NCI-H2196 treated with DMSO at 0.1 percent for 48 hours (cell line): Measurements from ENCODE around the gene PEAR1.
A peak's percentile ranks its signal among the peaks of the same experiment; 100 is the strongest.

Experiments
- DNase-seq: peaks from one replicate; lab custom pipeline; 2025; ENCODE audit not compliant: unreplicated experiment; lab: John Stamatoyannopoulos, UW

PEAR1 gene, protein sequence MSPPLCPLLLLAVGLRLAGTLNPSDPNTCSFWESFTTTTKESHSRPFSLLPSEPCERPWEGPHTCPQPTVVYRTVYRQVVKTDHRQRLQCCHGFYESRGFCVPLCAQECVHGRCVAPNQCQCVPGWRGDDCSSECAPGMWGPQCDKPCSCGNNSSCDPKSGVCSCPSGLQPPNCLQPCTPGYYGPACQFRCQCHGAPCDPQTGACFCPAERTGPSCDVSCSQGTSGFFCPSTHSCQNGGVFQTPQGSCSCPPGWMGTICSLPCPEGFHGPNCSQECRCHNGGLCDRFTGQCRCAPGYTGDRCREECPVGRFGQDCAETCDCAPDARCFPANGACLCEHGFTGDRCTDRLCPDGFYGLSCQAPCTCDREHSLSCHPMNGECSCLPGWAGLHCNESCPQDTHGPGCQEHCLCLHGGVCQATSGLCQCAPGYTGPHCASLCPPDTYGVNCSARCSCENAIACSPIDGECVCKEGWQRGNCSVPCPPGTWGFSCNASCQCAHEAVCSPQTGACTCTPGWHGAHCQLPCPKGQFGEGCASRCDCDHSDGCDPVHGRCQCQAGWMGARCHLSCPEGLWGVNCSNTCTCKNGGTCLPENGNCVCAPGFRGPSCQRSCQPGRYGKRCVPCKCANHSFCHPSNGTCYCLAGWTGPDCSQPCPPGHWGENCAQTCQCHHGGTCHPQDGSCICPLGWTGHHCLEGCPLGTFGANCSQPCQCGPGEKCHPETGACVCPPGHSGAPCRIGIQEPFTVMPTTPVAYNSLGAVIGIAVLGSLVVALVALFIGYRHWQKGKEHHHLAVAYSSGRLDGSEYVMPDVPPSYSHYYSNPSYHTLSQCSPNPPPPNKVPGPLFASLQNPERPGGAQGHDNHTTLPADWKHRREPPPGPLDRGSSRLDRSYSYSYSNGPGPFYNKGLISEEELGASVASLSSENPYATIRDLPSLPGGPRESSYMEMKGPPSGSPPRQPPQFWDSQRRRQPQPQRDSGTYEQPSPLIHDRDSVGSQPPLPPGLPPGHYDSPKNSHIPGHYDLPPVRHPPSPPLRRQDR

DNA sequence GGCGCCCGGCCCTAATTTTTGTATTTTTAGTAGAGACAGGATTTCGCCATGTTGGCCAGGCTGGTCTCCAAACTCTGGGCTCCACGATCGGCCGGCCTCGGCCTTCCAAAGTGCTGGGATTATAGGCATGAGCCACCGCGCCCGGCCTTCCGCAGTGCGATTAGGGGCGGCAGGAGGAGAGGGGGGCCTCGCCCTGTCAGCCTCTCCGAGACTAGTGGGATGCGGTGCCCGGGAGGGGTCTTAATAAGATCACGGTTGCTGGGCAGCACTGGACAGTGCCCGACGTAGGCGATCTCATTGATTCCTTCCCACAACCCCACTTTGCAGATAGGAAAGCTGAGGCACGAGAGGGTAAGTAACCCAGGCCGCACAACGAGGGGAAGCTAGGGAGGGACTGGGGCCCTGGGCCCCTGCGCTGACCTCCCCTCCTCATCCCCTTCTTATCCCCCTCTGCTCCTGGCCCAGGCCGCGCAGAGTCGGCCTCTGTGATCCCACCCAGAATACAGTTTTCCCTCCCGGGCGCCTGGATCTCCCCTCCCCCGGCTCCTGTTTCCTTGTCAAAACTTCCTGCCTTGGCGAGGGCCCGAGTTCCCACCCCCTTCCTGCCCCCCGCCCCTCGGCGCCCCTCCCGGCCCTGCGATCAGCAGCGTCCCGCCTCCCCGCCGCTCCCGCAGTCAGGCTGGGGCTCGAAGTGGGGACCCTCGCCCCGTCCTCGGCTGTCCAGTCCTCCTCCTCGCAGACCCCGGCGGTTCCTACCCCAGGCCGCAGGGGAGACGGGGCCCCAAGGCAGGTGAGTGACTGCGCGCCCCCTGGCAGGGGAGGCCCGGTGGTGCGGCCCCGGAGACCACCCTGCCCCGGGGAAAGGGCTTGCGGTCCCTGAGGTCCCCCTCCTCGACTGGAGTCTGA lies at the start of gene PEAR1:
Gene PEAR1, plus strand, starts transcription at position 671 of the 906 bp plus-strand sequence. CDS start 10,209 bp downstream, outside the sequence.
- no peak for DNase-seq

DNA sequence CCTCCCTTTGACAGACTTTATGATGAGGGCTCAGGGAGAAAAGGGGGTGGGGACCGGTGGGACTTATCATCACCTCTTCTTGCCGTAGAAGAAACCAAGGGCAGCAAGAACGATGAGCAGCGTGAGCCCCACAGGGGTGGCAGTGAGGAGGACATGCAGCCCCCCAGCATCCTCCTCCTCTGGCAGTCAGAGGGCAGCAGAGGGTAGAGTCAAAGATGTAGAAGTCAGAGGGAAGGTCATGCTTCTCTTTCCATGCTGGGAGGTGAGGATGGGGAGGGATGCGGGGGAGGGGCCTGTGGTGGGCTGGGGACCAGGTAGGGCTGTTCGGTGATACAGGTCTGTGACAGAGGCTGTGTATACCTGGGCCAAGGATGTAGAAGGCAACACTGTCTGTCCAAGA lies 49.4 kb upstream of the PEAR1 start:
- no peak for DNase-seq

DNA sequence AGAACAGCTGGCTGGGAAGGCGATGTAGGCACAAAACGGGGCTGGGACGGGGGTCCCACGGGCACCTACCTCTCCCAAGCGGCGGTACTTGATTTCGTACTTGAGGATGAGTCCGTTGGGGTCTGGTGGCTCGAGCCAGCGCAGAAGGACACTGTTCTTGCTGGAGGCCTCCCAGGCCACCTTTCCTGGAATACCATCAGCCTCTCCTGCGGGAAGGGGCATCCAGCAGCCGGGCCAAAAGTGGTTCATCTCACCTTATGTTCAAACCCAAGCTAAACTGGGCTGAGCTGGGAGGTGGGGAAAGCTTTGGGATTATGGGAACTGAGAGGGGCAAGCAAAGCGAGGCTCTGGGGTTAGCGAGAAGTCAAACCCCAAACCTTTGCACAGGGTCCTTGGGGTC lies 48.9 kb upstream of the PEAR1 start:
- no peak for DNase-seq

DNA sequence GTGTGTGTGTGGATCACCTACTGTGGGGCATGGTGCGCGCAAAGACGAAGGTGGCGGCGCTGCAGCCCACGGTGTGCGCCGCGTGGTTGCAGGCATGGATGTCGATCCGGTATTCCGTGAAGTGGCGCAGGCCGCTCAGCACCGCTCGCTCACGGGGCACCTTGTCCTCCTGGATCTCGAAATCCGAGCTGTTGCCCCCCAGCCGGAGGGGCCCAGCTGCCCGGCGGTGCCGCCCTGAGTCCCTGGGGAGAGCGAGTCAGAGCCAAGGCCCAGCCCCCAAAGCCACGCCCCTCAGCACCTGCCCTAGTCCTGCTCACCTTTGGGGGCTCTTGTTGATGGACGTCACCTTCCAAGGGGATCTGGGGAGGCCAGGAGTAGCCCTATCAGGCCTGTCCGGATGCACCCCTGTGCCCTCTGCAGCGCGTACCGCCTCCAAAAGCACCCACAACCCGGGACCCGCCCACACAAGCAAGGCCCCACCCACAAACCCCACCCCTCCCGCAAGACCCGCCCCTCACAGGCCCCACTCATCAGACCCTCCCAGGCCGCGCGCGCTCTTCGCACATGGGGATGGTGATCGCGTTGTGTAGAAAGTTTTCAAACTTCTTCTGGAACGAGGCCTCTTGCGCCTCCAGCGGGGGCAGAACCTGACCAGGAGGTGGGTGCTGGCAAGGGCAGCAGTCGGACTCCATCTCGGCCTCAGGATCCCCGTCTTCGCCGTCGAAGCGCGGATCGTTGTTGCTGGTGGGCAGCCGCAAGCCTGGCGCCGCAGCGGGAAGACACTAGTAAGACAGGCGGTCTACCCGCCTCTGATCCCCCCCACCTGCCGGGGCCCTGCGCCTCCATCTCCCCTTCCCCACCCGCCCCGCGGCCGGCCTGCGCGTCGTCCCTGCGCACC lies 48.2 kb upstream of the PEAR1 start:
- DNase-seq: no peak

- DNase-seq: no peak
These were observed 47.5 kb upstream of the PEAR1 start for GRCh38 chr1:156845953-156846545.

DNA sequence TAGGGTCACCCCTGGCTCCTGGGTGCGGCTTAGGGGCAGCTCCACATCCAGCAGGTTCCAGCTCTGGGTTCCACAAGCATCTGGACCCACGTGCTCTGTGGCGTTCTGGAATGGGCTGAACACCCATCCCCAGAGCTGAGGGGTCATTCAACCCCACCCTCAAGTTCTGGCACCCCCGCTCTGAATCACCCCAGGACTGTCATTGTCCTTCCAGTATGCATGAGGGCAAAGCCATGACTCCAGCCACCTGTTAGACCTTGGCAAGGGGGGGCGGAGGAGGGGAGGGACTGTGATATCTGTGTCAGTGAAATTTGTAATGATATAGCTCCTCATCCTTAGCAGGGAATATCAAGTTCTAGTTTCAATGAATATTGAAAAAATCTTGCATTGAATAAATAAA lies 46.9 kb upstream of the PEAR1 start:
- DNase-seq: no peak

GRCh38 chr1:156847591-156848460 lies 45.7 kb upstream of the PEAR1 start:
- no peak for DNase-seq

DNA sequence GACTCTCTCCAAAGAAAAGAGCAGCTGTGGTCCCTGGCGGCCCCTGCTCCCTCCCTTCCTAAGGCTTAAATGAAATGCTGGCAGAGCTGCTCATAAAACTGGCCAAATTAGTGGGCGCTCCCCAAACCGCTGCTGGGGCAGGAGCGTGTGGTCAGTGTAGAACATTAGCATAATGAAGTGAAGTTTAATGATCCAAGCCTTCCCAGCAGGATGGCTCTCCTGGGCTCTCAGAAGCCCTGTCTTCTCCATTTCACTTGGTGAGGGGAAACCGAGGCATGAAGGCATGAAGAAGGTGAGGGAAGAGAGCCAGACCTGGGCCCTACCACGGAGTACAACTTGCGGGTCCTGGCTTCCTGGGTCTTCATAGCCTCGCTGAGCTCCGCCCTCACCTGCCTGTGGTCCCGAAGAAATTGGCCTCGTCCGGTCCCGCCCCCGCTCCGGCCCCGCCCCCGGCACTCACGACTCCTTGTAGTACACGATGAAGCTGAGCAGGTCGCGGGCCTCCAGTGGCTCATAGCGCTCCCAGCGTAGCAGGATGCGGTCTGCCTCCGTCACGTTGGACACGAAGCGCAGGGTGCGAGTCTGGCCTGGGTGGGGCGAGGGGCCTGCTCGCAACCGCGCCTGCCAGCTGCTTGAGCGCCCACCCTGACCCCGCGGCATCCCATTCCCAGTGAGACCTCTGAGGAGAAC lies 44.9 kb upstream of the PEAR1 start:
- DNase-seq: no peak

DNA sequence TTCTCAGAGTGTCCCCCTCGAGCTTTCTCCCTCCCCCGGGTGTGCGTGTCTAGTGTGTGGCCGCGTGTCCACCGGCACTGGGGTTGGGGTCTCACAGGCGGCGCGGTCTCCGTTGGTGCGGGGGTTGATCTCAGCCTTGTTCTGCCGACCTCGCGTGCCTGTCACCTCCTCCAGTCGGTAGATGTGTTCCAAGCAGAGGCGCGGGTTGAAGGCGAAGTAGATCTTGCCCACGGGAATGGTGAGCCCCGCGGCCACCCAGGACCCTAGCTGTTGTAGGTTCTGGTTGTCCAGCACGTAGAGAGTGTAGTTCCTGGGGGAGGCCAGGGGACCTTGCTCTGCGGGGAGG lies 44.4 kb upstream of the PEAR1 start:
- DNase-seq: no peak

DNA sequence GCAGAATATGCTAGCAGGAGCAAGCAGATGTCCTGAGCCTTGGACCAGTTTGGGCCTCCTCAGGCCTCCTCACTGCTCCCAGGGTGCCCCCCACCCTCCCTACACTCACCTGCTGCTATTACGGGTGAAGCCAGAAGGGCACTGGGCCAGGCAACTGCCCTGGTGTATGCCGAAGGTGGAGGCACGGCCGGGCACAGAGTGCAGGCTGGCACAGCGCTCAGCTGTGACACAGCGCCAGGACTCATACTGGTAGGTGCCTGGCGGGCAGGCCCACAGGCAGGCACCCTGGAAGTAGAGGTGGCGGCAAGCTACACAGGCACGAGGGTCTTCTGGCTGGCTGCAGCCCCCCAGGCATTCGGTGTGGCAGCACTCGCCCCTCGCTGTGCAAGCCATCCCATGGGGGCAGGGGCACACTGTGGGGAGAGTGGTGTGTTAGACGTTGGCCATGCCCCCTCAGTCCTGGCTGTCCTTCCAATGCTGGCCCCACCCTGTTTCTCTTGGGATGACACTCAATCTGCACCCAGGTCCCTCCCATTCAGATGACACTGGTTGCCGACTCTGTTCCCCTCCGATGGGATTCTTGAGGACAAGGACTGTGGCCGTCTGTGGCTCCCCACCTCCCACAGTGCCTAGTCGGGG lies 41.6 kb upstream of the PEAR1 start:
- peak; percentile 54 for DNase-seq

- DNase-seq: peak; percentile 99
These were observed 41.1 kb upstream of the PEAR1 start for GRCh38 chr1:156852418-156852874.

GRCh38 chr1:156853761-156854160 lies 39.8 kb upstream of the PEAR1 start:
- no peak for DNase-seq

- no peak for DNase-seq
These were observed 38.9 kb upstream of the PEAR1 start for GRCh38 chr1:156854634-156855033.

GRCh38 chr1:156856282-156856785 lies 37.2 kb upstream of the PEAR1 start:
- no peak for DNase-seq

DNA sequence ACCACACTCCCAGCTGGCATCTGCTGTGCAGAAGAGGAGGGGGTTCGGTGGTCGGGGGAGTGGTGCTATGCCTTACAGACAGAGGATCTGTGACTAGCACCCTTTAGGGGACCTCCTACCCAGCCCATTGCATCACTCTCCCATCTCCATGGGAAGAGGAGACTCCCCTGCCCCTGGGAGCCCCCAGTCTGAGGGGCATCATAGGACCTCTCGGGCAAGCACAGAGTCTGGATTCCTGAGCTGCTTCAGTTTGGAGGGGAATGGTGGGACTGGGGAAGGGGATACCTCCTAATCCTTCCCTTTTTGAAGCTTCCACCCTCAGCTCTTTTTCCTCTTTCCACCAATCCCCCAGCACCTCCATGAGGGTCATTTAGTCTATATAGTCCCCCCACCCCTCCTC lies 36.0 kb upstream of the PEAR1 start:
- DNase-seq: no peak

GRCh38 chr1:156858555-156858956 lies 35.0 kb upstream of the PEAR1 start:
- no peak for DNase-seq

- DNase-seq: no peak
These were observed 34.5 kb upstream of the PEAR1 start, which contains the start of gene INSRR for GRCh38 chr1:156858959-156859522. Gene INSRR, minus strand, starts transcription at chr1:156859117. Its CDS starts 496 bp downstream, at chr1:156858621.
